HepG2 (cell line): ENCODE data around the gene MAGEL2. TPM values are rescaled to one million over a fixed set of nuclear protein-coding genes. Genes with fewer than 3 reads are reported as not detected.

ENCODE experiments used
- ATAC-seq: fragments of 200-7000 bp; cut with Tn5 transposase; 3 replicates; pipeline ENCODE4 v1.9.1; 2020; ENCODE audit warnings: mild to moderate bottlenecking, moderate library complexity
- BruUV-seq: library from RNA; stranded (reverse); fragments of 400-500 nt; replicated peaks from 2 replicates; lab custom pipeline; 2021; lab: Mats Ljungman, UMichigan
- CTCF ChIA-PET: fragments of 300-600 bp; formaldehyde crosslinking; extraction: SDS; loops from one replicate; lab custom pipeline; 2021; ENCODE audit warnings: low total read pairs, inconsistent platforms, low intra/inter-chr PET ratio; lab: Yijun Ruan, JAX
- POLR2A ChIA-PET: fragments of 350-600 bp; sonication (Branson Sonifier 250); formaldehyde crosslinking; loops from one replicate; lab custom pipeline; 2020; ENCODE audit warnings: antibody characterized with exemption, inconsistent platforms; lab: Yijun Ruan, JAX
- DNase-seq: peaks from one replicate; pipeline ENCODE4 v3.0.0-alpha.2; 2015; ENCODE audit warnings: low spot score
- FAIRE-seq: peaks from 3 replicates; lab custom pipeline; 2011; peaks lifted over from hg19 to GRCh38; lab: Jason Lieb, UNC
- H2AFZ ChIP-seq: one replicate; pipeline ENCODE4 v1.6.1; 2011; ENCODE audit warnings: low read length, inconsistent platforms
- H3K27ac ChIP-seq: fragments of 300-600 bp; 3 replicates; pipeline ENCODE4 v1.8.0; 2011; ENCODE audit warnings: mixed run types, mild to moderate bottlenecking, mixed read lengths, low read length, inconsistent platforms; ENCODE audit not compliant: insufficient read depth; ENCODE audit errors: extremely low read length
- H3K27me3 ChIP-seq, 2 experiments: fragments of 200-600 bp in 1 of 2; 2 replicates in 1 of 2; 3 replicates in 1 of 2; pipeline versions ENCODE4 v1.6.0 to v1.8.0; 2011; ENCODE audit warnings: low read length in 2 of 2, mild to moderate bottlenecking in 2 of 2, moderate library complexity in 2 of 2, inconsistent platforms in 1 of 2; ENCODE audit not compliant: insufficient read depth in 2 of 2, control insufficient read depth in 1 of 2
- H3K36me3 ChIP-seq, 2 experiments: fragments of 200-600 bp in 1 of 2; replicated peaks in 1 of 2; 2 replicates in 1 of 2; 3 replicates in 1 of 2; pipeline versions ENCODE4 v1.5.1 to v1.8.0; 2011; ENCODE audit warnings: low read length in 2 of 2, inconsistent platforms in 1 of 2; ENCODE audit not compliant: insufficient read depth in 2 of 2, control insufficient read depth in 1 of 2
- H3K4me1 ChIP-seq: 2 replicates; pipeline ENCODE4 v1.5.1; 2012; ENCODE audit warnings: low read length, inconsistent platforms; ENCODE audit not compliant: insufficient read depth
- H3K4me2 ChIP-seq: 2 replicates; pipeline ENCODE4 v1.6.0; 2011; ENCODE audit warnings: low read depth, low read length, inconsistent platforms
- H3K4me3 ChIP-seq, 3 experiments: fragments of 200-600 bp in 1 of 3; sonication (generic), shearing (Covaris generic) in 1 of 3; replicated peaks in 1 of 3; 2 replicates each; pipeline ENCODE4 v1.5.1; 2011 to 2016; ENCODE audit warnings: low read length in 3 of 3, inconsistent platforms in 2 of 3, low read depth in 2 of 3, mild to moderate bottlenecking in 2 of 3, control low read depth in 1 of 3, mixed read lengths in 1 of 3; ENCODE audit not compliant: insufficient read depth in 1 of 3
- H3K79me2 ChIP-seq: one replicate; pipeline ENCODE4 v1.6.1; 2011; ENCODE audit warnings: low read length, inconsistent platforms; ENCODE audit not compliant: insufficient read depth
- H3K9ac ChIP-seq: 2 replicates; pipeline ENCODE4 v1.6.0; 2011; ENCODE audit warnings: mild to moderate bottlenecking, low read depth, low read length, inconsistent platforms; ENCODE audit not compliant: insufficient read depth
- H3K9me3 ChIP-seq: 2 replicates; pipeline ENCODE4 v1.5.1; 2012; ENCODE audit warnings: mild to moderate bottlenecking, low read length
- H4K20me1 ChIP-seq: 2 replicates; pipeline ENCODE4 v1.6.0; 2011; ENCODE audit warnings: inconsistent platforms, mild to moderate bottlenecking, low read length, moderate library complexity; ENCODE audit not compliant: insufficient read depth
- HDAC1 ChIP-seq: sonication (generic); formaldehyde crosslinking; IDR thresholded peaks from 2 replicates; pipeline ENCODE4 v1.5.1; 2020; ENCODE audit warnings: mild to moderate bottlenecking, missing genetic modification reagents
- TEAD3 ChIP-seq: optimal IDR thresholded peaks from 2 replicates; pipeline ENCODE3; 2016; ENCODE audit warnings: borderline replicate concordance
- TSC22D2 ChIP-seq: sonication (generic); formaldehyde crosslinking; IDR thresholded peaks from 2 replicates; pipeline ENCODE4 v1.5.1; 2020; ENCODE audit warnings: missing genetic modification reagents, mild to moderate bottlenecking, borderline replicate concordance
- ZNF75D ChIP-seq: sonication (generic); formaldehyde crosslinking; IDR thresholded peaks from 2 replicates; pipeline ENCODE4 v1.8.1; 2023; ENCODE audit warnings: missing genetic modification reagents, mild to moderate bottlenecking, borderline replicate concordance
- WGBS: methylation state at CpG from one replicate; pipeline ENCODE4 v1.1.6; 2017; ENCODE audit warnings: low lambda C conversion rate; 5-methylcytosine and 5-hydroxymethylcytosine counted together
- in situ Hi-C: cut with HindIII; loops from 2 replicates; pipeline ENCODE4 v1.10.0; 2017; ENCODE audit warnings: low pct_unique_long_range_greater_than_20kb; ENCODE audit not compliant: extremely low pct_ligation_motif_present
- intact Hi-C: fragments of 100-400 bp; cut with micrococcal nuclease; formaldehyde crosslinking; loops from one replicate; pipeline ENCODE4 v1.10.0; 2022; ENCODE audit not compliant: unreplicated experiment
- polyA plus RNA-seq, 8 experiments: library from polyadenylated mRNA; depleted of rRNA in 3 of 8; stranded (reverse) in 7 of 8; unstranded in 1 of 8; fragments of >200 nt; fragmentation: Illumina TruSeq in 4 of 8; extraction: Trizol in 4 of 8; gene quantifications; 2 replicates each; pipeline versions ENCODE4 v1.2.1 to v1.2.3, GENCODE V29; 2011 to 2016; ENCODE audit warnings: low read depth in 4 of 8, missing spikeins in 1 of 8, mixed read lengths in 1 of 8; ENCODE audit not compliant: insufficient read depth in 1 of 8
- total RNA-seq, 5 experiments: library from RNA; depleted of rRNA; stranded (reverse); fragments of >200 nt; fragmentation: Illumina TruSeq; extraction: Trizol; gene quantifications; 2 replicates each; pipeline ENCODE4 v1.2.3, GENCODE V29; 2016; ENCODE audit warnings: low read depth in 1 of 5
- TF ChIP-seq, protein P1 (sequence below): sonication (generic); formaldehyde crosslinking; IDR thresholded peaks from 2 replicates; pipeline ENCODE4 v1.4.0; 2020; ENCODE audit warnings: mild to moderate bottlenecking, missing genetic modification reagents
- TF ChIP-seq, protein P2 (sequence below): sonication (generic); formaldehyde crosslinking; IDR thresholded peaks from 2 replicates; pipeline ENCODE4 v1.5.0; 2020; ENCODE audit warnings: missing genetic modification reagents
- TF ChIP-seq, protein P3 (sequence below): sonication (generic); formaldehyde crosslinking; IDR thresholded peaks from 2 replicates; pipeline ENCODE4 v1.4.0; 2020; ENCODE audit warnings: low read depth, missing genetic modification reagents
- TF ChIP-seq, protein P4 (sequence below): sonication (generic); formaldehyde crosslinking; IDR thresholded peaks from 2 replicates; pipeline ENCODE4 v1.9.0; 2021; ENCODE audit warnings: mild to moderate bottlenecking, missing genetic modification reagents

The MAGEL2 gene
- total and polyA plus RNA-seq, 2 of the 13 experiments (the other 11 are each of a cell fraction or from before 2014, with no cell fraction given): not detected

DNA sequence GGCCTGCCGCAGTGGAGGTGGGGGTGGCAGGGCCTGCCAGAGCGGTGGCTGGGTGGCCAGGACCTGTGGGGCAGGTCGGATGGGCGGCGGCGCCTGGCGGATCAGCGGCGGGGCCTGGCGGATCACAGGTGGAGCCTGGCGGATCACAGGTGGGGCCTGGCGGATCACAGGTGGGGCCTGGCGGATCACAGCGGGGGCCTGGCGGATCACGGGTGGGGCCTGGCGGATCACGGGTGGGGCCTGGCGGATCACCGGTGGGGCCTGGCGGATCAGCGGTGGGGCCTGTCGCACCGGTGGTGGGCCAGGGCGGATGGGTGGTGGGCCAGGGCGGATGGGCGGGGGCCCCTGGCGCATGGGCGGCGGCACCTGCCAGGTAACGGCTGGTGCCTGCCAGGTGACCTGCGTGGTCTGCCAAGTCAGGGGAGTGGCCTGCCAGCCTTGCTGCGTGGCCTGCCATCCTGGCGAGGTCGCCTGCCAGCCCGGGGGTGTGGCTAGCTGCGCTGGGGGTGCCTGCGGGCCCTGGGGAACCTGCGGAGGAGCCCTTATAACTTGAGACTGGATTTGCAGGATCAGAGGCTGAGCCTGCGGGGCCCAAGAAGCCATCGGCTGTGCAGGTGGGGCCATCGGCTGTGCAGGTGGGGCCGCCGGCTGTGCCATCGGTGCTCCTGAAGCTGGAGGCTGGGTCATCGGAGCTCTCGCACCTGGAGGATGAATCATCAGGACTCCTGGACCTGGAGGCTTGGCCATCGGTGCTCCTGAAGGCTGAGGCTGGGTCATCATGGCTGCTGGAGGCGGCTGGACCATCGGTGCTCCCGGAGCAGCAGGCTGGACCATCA, 1.3 kb downstream of the MAGEL2 start:
- in situ Hi-C loops (loop anchor here (5.0 to 25.0 kb wide), 2 partner anchors 159 to 221 kb away; no protein-coding TSS in a partner anchor), intact Hi-C loops (loop anchor here (10.0 kb wide), 1 partner anchor 1858 kb away; no protein-coding TSS in a partner anchor)
- Histone ChIP-seq H3K27me3 (peaks cover 2 to 18% of the 10 kb centered on the region in 2 experiments; a peak in 2 of 5 replicates), H3K36me3 (no peaks in the 10 kb centered on the region), H3K79me2 (no peaks in the 10 kb centered on the region), H3K27ac (no peak overlapping the region), H3K4me2 (no peak overlapping the region), H3K9me3 (no peaks in the 10 kb centered on the region), H3K9ac (no peak overlapping the region), H3K4me1 (no peaks in the 10 kb centered on the region), H3K4me3 (no peak overlapping the region), H4K20me1 (no peaks in the 10 kb centered on the region)
- ATAC-seq (no peak), DNase-seq (no peak)
- 92% methylated on average over 7 of the region's 51 CpGs for WGBS
- TF ChIP-seq TEAD3 (CRISPR knock-in tag) (no peak), HDAC1 (CRISPR knock-in tag) (no peak), TSC22D2 (CRISPR knock-in tag) (no peak), ZNF75D (CRISPR knock-in tag) (no peak)
- TF ChIP-seq, protein P1, sequence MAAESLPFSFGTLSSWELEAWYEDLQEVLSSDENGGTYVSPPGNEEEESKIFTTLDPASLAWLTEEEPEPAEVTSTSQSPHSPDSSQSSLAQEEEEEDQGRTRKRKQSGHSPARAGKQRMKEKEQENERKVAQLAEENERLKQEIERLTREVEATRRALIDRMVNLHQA (CRISPR knock-in tag): no peak
- TF ChIP-seq, protein P2, sequence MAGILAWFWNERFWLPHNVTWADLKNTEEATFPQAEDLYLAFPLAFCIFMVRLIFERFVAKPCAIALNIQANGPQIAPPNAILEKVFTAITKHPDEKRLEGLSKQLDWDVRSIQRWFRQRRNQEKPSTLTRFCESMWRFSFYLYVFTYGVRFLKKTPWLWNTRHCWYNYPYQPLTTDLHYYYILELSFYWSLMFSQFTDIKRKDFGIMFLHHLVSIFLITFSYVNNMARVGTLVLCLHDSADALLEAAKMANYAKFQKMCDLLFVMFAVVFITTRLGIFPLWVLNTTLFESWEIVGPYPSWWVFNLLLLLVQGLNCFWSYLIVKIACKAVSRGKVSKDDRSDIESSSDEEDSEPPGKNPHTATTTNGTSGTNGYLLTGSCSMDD (CRISPR knock-in tag): no peak
- TF ChIP-seq, protein P3, sequence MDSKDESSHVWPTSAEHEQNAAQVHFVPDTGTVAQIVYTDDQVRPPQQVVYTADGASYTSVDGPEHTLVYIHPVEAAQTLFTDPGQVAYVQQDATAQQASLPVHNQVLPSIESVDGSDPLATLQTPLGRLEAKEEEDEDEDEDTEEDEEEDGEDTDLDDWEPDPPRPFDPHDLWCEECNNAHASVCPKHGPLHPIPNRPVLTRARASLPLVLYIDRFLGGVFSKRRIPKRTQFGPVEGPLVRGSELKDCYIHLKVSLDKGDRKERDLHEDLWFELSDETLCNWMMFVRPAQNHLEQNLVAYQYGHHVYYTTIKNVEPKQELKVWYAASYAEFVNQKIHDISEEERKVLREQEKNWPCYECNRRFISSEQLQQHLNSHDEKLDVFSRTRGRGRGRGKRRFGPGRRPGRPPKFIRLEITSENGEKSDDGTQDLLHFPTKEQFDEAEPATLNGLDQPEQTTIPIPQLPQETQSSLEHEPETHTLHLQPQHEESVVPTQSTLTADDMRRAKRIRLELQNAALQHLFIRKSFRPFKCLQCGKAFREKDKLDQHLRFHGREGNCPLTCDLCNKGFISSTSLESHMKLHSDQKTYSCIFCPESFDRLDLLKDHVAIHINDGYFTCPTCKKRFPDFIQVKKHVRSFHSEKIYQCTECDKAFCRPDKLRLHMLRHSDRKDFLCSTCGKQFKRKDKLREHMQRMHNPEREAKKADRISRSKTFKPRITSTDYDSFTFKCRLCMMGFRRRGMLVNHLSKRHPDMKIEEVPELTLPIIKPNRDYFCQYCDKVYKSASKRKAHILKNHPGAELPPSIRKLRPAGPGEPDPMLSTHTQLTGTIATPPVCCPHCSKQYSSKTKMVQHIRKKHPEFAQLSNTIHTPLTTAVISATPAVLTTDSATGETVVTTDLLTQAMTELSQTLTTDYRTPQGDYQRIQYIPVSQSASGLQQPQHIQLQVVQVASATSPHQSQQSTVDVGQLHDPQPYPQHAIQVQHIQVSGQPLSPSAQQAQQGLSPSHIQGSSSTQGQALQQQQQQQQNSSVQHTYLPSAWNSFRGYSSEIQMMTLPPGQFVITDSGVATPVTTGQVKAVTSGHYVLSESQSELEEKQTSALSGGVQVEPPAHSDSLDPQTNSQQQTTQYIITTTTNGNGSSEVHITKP (CRISPR knock-in tag): no peak
- TF ChIP-seq, protein P4, sequence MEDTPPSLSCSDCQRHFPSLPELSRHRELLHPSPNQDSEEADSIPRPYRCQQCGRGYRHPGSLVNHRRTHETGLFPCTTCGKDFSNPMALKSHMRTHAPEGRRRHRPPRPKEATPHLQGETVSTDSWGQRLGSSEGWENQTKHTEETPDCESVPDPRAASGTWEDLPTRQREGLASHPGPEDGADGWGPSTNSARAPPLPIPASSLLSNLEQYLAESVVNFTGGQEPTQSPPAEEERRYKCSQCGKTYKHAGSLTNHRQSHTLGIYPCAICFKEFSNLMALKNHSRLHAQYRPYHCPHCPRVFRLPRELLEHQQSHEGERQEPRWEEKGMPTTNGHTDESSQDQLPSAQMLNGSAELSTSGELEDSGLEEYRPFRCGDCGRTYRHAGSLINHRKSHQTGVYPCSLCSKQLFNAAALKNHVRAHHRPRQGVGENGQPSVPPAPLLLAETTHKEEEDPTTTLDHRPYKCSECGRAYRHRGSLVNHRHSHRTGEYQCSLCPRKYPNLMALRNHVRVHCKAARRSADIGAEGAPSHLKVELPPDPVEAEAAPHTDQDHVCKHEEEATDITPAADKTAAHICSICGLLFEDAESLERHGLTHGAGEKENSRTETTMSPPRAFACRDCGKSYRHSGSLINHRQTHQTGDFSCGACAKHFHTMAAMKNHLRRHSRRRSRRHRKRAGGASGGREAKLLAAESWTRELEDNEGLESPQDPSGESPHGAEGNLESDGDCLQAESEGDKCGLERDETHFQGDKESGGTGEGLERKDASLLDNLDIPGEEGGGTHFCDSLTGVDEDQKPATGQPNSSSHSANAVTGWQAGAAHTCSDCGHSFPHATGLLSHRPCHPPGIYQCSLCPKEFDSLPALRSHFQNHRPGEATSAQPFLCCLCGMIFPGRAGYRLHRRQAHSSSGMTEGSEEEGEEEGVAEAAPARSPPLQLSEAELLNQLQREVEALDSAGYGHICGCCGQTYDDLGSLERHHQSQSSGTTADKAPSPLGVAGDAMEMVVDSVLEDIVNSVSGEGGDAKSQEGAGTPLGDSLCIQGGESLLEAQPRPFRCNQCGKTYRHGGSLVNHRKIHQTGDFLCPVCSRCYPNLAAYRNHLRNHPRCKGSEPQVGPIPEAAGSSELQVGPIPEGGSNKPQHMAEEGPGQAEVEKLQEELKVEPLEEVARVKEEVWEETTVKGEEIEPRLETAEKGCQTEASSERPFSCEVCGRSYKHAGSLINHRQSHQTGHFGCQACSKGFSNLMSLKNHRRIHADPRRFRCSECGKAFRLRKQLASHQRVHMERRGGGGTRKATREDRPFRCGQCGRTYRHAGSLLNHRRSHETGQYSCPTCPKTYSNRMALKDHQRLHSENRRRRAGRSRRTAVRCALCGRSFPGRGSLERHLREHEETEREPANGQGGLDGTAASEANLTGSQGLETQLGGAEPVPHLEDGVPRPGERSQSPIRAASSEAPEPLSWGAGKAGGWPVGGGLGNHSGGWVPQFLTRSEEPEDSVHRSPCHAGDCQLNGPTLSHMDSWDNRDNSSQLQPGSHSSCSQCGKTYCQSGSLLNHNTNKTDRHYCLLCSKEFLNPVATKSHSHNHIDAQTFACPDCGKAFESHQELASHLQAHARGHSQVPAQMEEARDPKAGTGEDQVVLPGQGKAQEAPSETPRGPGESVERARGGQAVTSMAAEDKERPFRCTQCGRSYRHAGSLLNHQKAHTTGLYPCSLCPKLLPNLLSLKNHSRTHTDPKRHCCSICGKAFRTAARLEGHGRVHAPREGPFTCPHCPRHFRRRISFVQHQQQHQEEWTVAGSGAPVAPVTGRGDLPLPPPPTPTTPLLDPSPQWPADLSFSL (CRISPR knock-in tag): no peak
- TF ChIP-seq, all 625 proteins: peak for 0
- no peak for FAIRE-seq
- no peak overlapping the region for H2AFZ ChIP-seq
- ChIA-PET CTCF (no interaction called here), POLR2A (no interaction called here)
- BruUV-seq: no TSS peak
